ENCODE measurements around the gene H6PD.

DNA sequence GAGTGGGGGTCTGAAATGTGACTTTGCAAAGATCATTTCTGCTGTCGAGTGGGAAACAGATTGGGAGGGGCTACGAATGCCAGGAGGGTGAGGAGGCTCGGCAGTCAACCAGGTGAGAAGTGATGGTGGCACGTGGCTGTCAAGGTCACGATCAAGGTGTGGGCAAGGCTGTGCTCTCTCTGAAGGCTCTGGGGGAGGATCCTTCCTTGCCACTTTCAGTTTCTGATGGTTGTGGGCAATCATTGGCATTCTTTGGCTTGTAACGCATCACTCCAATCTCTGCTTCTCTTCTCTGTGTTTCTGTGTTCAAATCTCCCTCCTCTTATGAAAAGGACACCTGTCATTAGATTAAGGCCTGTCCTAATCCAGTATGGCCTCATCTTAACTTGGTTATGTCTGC is 52.0 kb downstream of the H6PD start:
- TF ChIP-seq GATA3 (IDR thresholded peaks at IDR 0.05; ENCODE audit: low read depth, low read length), result no peak
- TF ChIP-seq GATA2 (IDR thresholded peaks at IDR 0.05; ENCODE audit: low read depth, low read length), result no peak
